GM19463 (cell line): ENCODE results near the gene LRRC23.
A peak's percentile ranks its signal among the peaks of the same experiment; 100 is the strongest.
"Not testable (repeated sequence)": the region's sequence is repeated elsewhere in the genome, so short reads cannot be mapped to it uniquely, and the experiment has no call there.

Source experiments
- ATAC-seq: cut with Tn5 transposase; IDR thresholded peaks from one replicate; pipeline ENCODE4 v1.9.1; 2021; ENCODE audit warnings: mild to moderate bottlenecking, moderate library complexity; ENCODE audit not compliant: unreplicated experiment

LRRC23 gene, protein sequence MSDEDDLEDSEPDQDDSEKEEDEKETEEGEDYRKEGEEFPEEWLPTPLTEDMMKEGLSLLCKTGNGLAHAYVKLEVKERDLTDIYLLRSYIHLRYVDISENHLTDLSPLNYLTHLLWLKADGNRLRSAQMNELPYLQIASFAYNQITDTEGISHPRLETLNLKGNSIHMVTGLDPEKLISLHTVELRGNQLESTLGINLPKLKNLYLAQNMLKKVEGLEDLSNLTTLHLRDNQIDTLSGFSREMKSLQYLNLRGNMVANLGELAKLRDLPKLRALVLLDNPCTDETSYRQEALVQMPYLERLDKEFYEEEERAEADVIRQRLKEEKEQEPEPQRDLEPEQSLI

DNA sequence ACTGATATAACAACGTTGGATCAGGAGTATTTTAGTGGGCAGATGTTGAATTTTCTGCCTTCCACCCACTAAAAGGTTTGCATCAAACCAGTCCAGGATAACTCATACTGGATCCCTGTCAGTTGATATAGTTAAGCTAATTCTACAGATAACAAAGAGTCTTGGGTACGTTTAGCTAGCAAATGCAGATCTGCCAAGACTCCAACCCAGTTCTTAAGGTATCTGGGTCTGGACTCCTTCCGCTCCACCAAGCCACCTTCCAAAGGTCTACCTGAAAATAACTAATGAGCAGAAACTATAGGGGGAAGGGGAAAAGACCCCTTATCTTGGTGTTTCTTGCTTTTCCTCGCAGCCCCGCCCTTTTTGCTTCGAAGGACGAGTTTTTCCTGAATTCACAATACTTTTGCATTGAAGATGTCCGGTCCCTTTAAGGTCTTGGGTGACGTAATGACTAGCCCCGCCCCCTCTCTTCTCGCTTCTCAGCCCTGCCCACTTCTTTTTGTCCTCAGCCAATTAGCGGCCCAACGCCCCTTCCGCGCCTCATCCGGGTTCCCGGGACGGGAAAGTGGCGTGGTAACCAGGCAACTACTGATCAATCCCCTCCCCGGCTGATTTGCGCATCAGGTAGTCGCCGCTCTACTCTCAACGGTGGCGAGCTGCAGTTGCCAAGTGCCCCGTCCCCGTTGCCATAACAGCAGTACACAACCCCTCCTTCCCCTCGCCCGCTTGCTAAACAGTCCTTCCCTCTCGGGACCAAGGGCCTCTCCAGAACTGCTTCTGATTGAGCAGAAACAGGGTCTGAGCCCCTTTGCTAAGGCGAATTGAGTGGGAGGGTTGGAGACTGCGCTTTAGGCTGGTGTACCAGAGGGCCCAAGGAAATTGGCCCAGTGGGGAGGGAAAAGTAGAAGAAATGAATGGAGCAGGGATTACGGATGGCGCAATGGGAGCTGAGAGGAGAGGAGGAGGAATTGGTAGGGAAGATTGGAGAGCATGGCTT lies at the start of gene LRRC23:
Gene LRRC23 (plus strand): TSS at position 543 of the 997 bp plus-strand sequence. CDS start 812 bp downstream, outside the sequence.
- peak; percentile 96 for ATAC-seq

DNA sequence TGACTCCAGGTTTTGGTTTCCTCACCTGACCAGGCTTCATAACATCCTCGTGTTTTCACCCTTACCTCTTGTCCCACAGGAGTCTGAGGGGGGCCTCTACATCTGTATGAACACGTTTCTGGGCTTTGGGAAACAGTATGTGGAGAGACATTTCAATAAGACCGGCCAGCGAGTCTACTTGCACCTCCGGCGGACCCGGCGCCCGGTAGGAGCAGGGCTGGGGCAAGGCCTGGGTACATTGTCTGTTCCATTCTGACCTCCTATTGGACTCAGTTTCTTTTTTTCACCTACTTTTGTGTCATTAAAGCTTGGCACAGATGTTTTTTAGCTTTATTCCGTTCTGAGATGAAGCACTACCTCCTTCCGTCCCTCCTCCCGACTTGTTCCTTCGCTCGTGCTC lies 49.3 kb upstream of the LRRC23 start:
- no peak for ATAC-seq

DNA sequence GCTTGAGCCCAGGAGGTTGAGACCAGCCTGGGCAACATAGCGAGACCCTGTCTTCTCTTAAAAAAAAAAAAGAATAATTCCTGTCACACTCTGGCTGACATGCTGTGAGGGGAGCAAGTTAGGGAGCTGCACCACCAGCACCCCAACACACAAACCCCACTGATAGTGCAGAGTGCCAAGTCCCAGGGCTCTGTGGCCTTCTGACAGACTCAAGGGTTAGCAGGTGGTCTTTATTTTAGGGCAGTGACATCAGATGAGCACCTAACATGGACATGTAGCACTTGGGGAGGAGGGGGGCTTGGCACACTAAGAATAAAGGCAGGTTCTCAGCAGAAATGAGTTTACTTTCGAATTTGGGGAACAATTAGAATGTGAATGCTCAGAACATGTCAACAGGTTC lies 45.8 kb upstream of the LRRC23 start:
- no peak for ATAC-seq

DNA sequence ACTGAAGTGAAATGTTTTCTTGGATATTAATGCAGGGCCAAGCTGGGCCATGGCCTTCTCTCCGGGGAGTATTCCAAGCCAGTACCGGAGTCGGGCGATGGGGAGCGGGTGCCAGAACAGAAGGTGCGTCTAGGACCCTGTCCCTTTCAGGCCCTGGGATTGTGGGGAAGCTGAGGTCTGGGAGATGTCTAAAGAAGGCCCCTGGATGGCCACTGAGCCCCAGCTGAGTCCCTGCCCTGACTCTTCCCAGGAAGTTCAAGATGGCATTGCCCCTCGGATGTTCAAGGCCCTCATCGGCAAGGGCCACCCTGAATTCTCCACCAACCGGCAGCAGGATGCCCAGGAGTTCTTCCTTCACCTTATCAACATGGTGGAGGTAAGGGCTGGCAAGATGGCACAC lies 44.5 kb upstream of the LRRC23 start:
- ATAC-seq: no peak

DNA sequence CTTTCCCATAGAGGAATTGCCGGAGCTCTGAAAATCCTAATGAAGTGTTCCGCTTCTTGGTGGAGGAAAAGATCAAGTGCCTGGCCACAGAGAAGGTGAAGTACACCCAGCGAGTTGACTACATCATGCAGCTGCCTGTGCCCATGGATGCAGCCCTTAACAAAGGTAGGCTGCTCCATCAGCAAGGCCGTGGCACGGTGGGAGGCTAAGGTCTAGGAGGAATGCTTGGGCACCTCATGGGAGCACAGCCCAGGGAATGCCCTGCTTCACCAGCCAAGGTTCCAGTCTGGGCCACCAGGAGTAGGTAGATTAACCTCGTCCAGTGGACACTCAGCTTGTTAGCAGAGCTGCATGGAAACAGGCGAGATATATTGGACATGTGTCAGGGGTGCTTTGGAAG lies 43.7 kb upstream of the LRRC23 start:
- ATAC-seq: no peak

DNA sequence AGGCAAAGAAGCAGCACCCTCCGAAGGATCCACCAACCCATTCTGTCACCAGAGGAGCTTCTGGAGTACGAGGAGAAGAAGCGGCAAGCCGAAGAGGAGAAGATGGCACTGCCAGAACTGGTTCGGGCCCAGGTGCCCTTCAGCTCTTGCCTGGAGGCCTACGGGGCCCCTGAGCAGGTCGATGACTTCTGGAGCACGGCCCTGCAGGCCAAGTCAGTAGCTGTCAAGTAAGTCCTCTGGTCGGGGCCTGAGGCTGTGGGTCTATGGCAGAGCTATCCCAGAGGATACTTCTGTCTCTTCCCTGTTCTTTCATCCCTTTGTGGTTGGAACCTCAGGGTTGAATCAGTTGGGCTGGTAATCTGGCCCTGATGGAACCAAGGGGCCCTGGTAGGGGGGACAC lies 43.2 kb upstream of the LRRC23 start:
- no peak for ATAC-seq

DNA sequence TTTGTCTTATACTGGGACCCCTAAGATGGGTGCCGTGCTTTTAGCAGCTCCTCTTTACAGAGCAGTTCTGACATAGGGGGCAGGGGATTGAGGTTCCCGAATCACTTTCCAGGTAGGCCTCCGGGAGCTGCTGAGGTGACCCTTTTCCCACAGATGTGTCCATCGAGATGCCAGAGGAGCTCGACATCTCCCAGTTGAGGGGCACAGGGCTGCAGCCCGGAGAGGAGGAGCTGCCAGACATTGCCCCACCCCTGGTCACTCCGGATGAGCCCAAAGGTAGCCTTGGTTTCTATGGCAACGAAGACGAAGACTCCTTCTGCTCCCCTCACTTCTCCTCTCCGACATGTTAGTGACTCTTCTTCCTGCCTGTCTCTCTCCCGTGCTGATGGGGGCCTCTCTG lies 41.6 kb upstream of the LRRC23 start:
- ATAC-seq: no peak

DNA sequence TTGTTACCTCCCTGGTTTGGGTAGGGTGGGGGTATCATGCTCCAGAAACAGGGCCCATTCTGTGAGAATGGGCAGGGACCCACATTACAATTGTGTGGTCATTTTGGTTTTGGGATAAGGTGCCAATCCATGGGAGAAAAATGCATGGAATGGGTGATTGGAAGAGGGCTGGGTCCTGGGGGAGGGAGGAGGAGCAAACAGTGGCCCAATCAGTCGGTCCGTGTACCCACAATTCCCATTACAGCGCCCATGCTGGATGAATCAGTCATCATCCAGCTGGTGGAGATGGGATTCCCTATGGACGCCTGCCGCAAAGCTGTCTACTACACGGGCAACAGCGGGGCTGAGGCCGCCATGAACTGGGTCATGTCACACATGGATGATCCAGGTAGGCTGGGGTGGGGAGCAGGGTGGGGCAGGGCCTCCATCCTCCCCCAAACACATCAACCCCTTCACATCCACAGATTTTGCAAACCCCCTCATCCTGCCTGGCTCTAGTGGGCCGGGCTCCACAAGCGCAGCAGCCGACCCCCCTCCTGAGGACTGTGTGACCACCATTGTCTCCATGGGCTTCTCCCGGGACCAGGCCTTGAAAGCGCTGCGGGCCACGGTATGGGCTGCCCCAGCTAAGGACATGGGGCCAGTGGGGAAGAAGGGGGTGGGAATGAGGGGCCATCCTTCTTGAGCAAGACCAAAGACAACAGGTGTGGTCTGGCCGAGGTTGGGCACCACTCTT lies 40.9 kb upstream of the LRRC23 start:
- no peak for ATAC-seq

DNA sequence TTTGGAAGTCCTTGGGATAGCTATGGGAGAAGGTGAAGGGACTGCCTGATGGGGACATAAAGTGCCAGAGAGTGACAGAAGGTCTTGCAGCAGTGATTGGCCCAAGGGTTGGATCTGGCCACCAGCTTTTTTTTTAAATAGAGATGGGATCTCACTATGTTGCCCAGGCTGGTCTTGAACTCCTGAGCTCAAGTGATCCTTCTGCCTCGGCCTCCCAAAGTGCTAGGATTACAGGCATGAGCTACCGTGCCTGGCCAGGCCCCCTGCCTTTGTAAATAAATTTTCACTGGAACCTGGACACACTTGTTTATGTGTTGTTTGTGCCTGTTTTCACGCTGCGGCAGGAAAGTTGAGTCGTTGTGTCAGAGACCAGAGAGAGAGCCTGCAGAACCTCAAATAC lies 39.3 kb upstream of the LRRC23 start:
- not testable (repeated sequence) for ATAC-seq

DNA sequence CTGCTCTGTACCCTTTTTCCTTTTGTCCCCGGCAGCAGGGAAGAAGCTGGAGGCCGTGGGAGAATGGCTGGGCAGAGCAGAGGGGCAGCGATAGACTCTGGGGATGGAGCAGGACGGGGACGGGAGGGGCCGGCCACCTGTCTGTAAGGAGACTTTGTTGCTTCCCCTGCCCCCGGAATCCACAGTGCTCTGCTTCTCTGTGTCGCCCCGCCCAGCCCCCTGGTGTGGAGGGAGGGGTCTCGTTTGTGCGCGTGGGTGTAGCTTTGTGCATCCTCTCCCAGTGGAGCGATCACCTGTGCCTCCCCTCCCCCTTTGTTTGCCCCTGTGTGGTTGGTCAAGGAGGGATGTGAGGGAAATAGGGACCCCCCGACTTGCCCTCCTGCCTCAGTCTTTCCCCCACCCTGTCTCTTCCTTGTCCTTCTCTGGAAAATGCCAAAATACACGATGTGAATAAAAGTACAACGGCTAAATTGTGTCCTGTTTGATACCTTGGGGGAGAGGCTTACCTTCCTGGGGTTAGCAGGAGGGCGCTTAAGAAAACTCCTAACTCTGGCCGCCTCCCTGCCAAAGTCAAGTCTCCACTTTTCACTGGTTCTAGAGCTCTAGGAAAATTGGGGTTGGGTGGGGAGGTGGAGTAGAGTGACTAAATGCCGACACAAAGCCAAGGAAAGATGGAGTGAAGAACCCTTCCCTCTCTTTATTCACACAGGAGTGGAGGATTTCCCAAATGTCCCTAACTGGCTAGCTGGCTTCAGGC lies 38.3 kb upstream of the LRRC23 start:
- ATAC-seq: no peak

DNA sequence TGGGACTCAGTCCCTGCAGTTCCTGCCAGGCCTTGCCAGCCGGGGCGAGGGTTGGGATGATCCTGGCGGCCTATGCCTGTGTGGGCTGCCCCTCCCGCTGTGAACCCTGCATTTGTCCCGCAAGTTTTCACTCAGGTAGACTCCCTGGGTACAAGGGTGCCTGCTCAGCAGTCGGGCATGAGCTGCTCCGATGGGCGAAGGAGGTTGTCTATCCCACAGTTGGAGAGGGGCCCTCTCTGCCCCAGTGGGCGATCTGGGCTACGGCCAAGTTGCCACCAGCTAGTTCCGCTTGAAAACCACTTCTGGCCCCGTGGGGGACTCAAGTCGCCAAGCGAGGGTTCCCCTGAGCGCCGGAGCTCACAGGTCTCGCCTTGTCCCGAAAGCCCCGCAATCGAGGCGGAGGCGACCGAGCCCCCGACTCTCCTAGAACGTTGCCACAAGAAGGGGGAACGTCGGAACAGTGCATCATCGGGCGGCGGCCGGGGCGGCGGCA lies 37.7 kb upstream of the LRRC23 start:
- peak; percentile 13 for ATAC-seq

DNA sequence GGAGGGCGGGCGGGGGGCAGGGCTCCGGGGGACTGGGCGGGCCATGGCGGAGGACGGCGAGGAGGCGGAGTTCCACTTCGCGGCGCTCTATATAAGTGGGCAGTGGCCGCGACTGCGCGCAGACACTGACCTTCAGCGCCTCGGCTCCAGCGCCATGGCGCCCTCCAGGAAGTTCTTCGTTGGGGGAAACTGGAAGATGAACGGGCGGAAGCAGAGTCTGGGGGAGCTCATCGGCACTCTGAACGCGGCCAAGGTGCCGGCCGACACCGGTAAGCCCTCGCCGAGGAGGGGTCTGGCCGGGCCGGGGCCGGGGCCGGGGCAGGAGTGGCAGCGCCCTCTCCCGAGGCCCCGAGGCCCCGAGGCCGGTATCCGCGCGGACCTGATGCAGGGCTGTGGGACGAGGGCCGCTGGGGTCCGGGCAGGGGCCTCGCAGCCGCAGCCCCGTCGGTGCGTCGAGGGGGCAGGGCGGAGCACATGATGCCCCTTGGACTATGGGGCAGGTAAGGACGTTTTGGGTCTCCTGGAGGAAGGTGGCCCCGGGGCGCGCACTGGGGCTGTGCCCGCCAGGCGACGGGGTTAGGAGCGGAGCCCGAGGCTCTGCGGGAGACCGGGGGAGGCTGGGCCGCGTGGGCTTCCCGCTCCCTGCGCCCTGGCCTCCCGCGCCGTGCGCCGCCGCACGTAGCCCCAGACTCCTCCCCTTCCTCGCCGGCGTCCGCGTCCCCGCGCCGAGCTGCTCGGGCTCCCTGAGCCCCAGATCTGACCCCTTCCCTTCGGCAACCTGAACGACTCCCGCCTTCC lies 37.0 kb upstream of the LRRC23 start, which contains the start of gene TPI1:
Gene TPI1 (plus strand): TSS at position 119 of the 798 bp plus-strand sequence. CDS start 36 bp downstream, at position 155.
- peak; percentile 68 for ATAC-seq

DNA sequence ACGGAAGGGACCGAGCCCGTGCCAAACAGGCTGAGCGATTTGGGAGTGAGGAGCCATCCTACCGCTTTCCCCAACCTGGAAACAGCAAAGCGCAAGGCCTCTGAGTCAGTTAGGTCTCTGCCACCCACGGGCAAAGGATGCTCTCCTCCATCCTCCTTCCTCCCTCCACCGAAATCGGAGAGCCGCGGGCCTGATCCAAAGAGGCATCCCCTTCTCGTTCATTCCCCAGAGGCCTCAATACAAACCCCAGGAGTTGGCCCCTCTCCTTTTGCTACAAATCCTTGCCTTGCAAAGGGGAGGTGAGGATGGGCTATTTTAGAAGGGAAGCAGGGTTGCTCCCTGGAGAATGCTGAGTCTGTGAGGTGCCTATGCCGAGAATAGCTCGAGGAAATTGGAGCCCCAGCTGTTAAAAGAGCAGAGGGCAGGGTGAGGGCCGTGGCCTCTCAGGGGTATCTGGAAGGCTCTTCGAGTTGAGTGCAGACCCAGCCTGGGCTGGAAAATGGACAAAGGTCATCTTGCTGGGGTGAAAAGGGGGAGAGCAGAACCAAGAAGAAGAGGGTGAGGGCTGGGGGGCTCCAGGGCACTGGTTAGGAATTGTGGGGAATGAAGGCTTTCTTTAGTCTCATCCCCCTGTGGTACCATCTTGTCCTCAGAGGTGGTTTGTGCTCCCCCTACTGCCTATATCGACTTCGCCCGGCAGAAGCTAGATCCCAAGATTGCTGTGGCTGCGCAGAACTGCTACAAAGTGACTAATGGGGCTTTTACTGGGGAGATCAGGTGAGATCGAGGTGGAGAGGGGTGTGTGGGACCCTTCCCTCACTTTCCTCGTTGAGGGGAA lies 36.2 kb upstream of the LRRC23 start:
- ATAC-seq: no peak

DNA sequence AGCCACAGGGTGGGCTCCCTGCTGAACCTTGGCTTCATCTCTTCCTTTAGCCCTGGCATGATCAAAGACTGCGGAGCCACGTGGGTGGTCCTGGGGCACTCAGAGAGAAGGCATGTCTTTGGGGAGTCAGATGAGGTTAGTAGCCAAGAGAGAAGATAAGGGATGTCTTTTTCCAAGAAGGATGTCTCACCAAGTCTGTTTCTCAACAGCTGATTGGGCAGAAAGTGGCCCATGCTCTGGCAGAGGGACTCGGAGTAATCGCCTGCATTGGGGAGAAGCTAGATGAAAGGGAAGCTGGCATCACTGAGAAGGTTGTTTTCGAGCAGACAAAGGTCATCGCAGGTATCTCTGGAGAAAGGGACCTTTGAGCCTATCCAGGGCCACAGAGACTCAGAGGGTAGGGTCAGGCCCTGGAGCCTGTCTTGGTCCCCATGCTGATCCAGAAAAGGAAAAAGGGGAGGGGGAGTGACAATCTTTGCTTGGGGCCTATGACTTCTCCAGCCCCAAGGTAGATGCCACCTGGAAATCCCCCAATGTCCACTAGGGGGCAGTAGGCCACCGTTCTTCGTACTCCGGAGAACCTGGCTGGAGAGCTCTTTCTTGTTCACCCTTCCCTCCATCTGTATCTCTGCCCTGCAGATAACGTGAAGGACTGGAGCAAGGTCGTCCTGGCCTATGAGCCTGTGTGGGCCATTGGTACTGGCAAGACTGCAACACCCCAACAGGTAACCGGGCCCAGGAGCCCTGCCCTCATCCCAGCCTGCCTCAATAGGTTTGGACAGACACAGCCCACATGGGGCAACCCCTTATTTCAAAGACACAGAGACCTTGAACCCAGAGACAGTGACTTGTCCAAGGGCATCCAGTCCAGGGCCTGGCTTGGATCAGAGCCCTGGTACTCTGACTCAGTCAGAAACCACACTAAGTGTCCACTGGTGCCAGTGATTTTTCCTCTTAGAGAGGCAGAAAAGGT lies 35.3 kb upstream of the LRRC23 start:
- ATAC-seq: no peak

DNA sequence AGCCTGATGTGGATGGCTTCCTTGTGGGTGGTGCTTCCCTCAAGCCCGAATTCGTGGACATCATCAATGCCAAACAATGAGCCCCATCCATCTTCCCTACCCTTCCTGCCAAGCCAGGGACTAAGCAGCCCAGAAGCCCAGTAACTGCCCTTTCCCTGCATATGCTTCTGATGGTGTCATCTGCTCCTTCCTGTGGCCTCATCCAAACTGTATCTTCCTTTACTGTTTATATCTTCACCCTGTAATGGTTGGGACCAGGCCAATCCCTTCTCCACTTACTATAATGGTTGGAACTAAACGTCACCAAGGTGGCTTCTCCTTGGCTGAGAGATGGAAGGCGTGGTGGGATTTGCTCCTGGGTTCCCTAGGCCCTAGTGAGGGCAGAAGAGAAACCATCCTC lies 34.3 kb upstream of the LRRC23 start:
- ATAC-seq: not testable (repeated sequence)

DNA sequence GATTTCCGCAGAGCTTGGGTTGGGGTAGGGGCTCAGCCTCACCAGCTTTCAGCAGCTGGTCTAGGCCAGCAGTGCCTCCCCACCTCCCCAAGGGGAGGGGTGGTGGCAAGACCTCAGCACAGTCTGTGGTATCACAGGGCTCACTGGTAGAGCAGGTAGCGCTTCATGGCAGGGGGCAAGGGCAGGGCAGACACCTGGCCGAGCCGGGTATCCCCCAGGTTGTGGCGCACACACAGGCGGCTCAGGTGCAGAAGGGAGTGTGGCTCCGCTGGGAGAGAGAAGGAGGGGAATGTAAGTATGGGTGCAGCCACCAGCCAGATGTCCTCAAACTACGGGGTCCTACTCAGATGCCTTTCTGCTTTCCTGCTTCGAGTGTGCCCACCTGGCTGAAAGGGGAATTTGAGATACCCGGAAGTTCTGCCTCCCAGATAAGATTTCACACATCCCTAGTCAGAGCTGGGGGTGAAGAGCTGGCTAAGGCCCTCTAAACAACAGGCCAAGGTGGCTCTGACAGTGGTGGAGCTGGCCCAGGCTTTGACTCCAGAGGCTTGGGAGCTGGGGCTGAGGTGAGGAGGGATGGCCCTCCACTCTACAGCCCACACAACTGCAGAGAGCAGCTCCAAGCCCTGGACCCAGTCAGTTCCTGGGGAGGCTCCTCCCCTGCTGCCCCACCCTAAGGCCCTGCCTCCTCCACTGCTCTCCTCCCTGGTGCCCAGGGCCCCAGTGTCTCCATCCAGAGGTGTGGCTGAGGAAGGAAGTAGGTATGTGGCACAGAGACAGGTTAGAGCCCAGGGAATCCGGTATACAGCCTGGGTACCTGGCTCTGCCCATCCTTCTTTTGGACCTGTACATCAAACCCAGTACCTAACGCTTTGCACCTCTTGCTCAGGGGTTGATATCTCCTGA lies 33.3 kb upstream of the LRRC23 start:
- no peak for ATAC-seq
